ENCODE measurements around the gene LRP1B.

Gene LRP1B

DNA sequence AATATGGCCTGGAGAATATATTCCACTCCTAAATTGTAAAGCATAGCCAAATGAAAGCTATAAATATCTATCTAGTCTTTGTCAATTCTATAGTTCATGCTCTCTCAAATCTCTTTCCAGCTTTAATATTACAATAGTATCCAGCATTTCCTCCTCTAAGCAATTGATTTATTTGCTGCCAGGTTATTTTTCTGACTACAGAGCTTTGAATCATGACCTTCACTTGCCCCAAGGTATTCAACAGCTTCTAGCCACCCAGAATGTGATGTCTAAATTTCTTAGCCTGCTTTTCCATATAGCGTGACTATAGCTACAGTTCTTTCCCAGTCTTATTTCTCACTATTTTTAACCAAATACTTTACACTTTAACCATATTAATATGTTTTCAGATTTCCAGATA lies 1287.6 kb downstream of the LRP1B start:
- DNase-seq (ENCODE audit: low read depth in 2 of 2): no peak

DNA sequence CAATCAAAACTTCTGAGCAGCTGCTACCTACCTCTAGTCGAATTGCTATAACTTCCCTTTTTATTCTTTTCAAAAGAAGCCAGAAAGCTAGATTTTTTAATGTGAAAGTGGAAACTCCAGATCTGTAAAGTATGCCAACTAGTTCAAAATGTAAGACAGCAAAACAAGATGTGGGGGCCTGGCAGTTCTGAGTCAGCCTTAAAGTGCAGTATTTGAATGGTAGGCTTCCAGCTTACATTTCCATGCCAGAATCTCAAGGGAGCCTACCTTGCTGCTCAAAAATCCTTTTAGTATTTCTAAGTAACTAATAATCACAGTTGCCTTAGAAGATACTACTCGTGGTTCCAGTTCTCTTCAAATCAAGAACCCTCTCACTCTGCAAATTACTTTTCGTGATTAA lies 1288.7 kb downstream of the LRP1B start:
- DNase-seq (ENCODE audit: low read depth in 2 of 2): no peak

DNA sequence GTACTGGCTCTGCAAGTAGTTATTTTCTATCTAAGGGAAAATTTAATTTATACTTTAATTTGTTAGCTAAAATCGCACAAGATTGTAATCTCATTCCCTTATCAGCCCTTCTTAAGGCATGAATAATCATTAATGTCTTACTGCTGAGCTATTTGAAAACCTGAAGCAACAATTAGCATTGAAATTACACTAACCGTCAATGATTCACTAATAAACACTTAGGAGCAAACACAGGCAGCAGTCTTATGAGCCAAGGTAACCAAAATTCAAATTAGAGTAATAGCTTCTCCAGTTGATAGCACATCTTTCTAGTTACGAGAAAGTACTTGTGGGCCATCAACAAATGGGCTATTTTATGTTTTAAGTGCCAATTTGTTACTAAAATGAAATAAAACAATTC lies 1289.7 kb downstream of the LRP1B start:
- no peak for DNase-seq (ENCODE audit: low read depth in 2 of 2)

GRCh38 chr2:140836826-140837225 lies 1294.0 kb downstream of the LRP1B start:
- no peak for DNase-seq (ENCODE audit: low read depth in 2 of 2)

DNA sequence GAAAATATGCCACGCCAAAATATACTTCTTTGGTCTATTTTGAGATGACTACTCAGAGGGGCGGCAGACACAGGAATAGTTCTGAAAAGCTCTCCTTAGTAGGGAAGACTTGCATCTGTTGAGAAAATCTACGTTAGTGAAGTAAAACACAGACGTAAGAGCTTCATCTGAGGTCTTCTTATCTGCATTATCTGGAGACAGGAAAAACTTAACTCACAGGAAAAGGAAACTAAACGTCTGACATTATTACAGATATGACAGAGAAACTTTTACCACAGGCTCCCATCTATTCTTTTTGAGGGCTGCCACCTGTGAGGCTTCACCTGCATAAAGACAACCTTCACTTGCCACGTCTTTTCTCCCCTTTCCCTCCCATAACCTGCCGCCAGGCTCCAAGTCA lies 1295.7 kb downstream of the LRP1B start:
- no peak for DNase-seq (ENCODE audit: low read depth in 2 of 2)

- no peak for DNase-seq (ENCODE audit: low read depth in 2 of 2)
Measured at GRCh38 chr2:140814141-140814540, 1316.7 kb downstream of the LRP1B start.

- DNase-seq (ENCODE audit: low read depth in 2 of 2): no peak
Measured at GRCh38 chr2:140808820-140809219, 1322.0 kb downstream of the LRP1B start.

DNA sequence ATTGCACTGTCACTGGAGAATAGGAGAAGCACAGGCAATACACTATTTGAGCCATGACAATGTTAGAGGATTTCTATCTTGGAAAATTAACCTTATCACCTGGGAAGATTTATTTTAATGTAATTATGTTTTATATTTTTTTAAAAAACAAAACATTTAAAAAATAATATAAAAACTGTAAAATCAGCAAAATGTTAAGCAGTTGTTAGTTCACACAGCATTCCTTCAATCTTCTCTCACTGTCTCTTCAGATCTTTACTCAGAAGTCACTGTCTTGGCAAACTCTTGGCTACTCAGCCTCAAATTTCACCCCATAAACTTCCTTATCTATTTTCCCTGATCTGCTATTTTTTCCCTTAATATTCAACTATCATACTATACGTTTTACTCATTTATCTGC lies 1322.6 kb downstream of the LRP1B start:
- DNase-seq (ENCODE audit: low read depth in 2 of 2): no peak

GRCh38 chr2:140804700-140805260 lies 1326.0 kb downstream of the LRP1B start:
- no peak for DNase-seq (ENCODE audit: low read depth in 2 of 2)

DNA sequence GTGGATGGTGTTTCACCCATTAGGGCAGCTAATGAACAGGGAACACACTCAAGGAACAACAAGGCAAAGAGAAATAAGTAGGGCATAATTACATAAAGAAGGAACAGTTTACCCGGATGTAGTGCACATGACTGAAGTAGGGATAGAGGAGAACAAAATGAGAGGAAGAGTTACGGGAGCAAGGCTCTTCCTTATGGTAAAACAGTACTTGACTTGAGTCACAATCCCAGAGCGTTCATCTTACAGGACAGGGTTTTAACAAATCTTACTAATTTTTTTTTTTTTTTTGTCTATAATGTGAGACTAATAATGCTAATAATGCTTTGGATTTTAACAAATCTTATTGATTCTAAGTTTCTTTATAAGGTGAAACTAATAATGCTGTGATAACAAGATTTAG lies 1329.5 kb downstream of the LRP1B start:
- no peak for DNase-seq (ENCODE audit: low read depth in 2 of 2)

GRCh38 chr2:140797718-140798117 lies 1333.1 kb downstream of the LRP1B start:
- DNase-seq (ENCODE audit: low read depth in 2 of 2): no peak

- DNase-seq (ENCODE audit: low read depth in 2 of 2): no peak
Measured at GRCh38 chr2:140791802-140792201, 1339.0 kb downstream of the LRP1B start.

GRCh38 chr2:140786585-140786984 lies 1344.2 kb downstream of the LRP1B start:
- DNase-seq (ENCODE audit: low read depth in 2 of 2): no peak

- no peak for DNase-seq (ENCODE audit: low read depth in 2 of 2)
Measured at GRCh38 chr2:140775411-140775810, 1355.4 kb downstream of the LRP1B start.

DNA sequence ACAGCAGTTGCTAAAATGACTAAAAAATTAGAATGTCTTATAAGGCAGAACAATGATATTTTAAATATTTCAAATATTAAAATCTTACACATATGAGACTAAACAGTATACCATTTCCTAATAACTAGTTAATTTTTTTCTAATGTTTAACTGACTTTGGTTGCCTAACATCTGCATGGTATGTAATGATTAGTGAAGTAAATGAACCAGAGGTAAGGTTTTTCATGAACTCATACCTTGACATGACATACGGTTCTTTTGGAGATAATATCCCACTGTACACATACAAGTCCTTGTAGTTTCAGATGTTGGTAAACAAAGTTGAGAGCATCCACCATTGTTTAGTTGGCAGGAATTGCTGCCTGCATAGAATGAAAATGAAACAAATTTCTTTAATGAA lies 1360.2 kb downstream of the LRP1B start:
- no peak for DNase-seq (ENCODE audit: low read depth in 2 of 2)

DNA sequence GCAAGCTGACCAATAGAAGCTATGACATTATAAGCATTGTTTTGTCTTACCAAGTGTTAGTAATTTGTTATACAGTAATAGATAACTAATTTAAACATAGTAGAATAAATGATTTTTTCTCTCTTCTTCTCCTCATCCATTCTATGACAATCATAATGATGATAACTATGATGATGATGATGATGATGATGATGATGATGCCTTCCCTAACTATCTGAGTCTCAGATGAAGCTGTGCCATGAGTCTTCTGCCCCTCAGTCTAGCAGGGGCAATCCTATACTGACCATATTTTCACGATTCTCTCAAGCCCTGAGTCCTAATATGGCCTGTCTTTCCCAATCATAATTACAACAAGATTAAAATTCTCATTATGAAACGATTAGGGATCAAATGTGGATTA lies 1369.0 kb downstream of the LRP1B start:
- no peak for DNase-seq (ENCODE audit: low read depth in 2 of 2)

DNA sequence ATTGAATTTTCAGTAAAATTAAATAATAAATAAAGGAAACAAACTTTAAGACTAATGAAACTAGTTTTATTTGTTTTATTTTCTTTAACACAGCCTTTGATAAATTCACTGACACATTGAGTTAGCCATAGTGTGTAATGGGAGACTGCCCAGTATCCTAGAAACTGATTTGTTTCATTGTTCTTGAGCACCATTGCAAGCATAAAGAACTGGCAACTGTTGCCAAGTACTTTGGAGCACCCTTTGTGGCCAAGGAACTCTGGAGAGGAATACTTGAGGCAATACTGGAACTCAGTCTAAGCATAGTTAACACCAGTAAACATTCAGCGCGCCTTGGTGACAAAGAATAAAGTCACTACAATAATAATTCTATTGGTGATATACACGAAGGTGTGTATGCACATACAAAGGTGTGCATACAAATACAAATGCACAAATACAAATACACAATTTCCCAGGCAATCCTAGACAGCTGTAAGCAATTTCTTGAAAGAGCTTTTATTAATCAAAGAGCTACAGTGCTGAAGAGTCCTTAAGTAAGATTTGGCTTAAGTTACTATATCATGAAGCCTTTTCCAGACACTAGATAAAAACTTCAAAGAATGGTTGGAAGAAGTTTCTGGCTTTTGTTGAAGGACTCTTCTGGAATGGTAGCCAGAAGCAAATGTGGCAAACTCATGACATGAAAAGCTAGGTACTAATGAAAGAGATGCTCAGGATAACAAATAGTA lies 1371.2 kb downstream of the LRP1B start:
- no peak for DNase-seq (ENCODE audit: low read depth in 2 of 2)

DNA sequence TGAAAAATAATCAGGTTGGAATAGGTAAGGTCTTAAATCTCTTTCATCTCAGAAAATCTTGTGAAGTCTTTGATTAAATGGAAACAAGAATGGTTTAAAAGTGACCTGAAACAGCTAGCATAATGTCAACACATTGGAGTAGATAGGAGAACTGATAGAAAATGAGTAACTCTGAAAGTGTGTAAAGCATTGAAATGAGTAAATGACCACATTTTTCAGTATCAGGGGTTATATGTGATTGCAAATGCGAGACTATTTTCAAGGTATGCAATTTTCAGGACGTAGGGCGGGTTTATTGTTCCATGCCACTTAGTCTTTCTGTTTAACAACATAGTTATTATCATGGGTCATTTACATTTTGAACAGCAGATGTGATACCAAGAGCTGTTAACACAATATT lies 1383.2 kb downstream of the LRP1B start:
- DNase-seq (ENCODE audit: low read depth in 2 of 2): no peak

- DNase-seq (ENCODE audit: low read depth in 2 of 2): no peak
Measured at GRCh38 chr2:140747090-140747489, 1383.7 kb downstream of the LRP1B start.

- no peak for DNase-seq (ENCODE audit: low read depth in 2 of 2)
Measured at GRCh38 chr2:140744379-140744778, 1386.4 kb downstream of the LRP1B start.

- DNase-seq (ENCODE audit: low read depth in 2 of 2): no peak
Measured at GRCh38 chr2:140737006-140737405, 1393.8 kb downstream of the LRP1B start.

GRCh38 chr2:140734992-140735391 lies 1395.8 kb downstream of the LRP1B start:
- DNase-seq (ENCODE audit: low read depth in 2 of 2): no peak

- DNase-seq (ENCODE audit: low read depth in 2 of 2): no peak
Measured at GRCh38 chr2:140718999-140719398, 1411.8 kb downstream of the LRP1B start.

- DNase-seq (ENCODE audit: low read depth in 2 of 2): no peak
Measured at GRCh38 chr2:140717481-140717880, 1413.3 kb downstream of the LRP1B start.

Measured in stimulated activated CD8-positive, alpha-beta memory T cell treated with anti-CD3 and anti-CD28 coated beads, Interleukin-7, amount 100 ng/mL, for 4 hours (primary cell).